Vagina (tissue), 2 donors: ENCODE data around the gene SLC66A2. TPM values are rescaled to one million over a fixed set of nuclear protein-coding genes. Genes with fewer than 3 reads are reported as not detected.

Source experiments
- DNase-seq, 2 donors: peaks; one replicate each; pipeline ENCODE4 v3.0.0-alpha.2; 2017; ENCODE audit errors: extremely low spot score in 2 of 2
- H3K27ac ChIP-seq: fragments of 200-600 bp; sonication (generic); one replicate; pipeline ENCODE4 v1.5.1; 2019
- H3K27me3 ChIP-seq: fragments of 200-600 bp; sonication (generic); one replicate; pipeline ENCODE4 v1.5.1; 2019
- H3K36me3 ChIP-seq, 2 donors: fragments of 200-600 bp; sonication (generic); one replicate each; pipeline ENCODE4 v1.5.1; 2017 to 2019
- H3K4me1 ChIP-seq: fragments of 200-600 bp; sonication (generic); one replicate; pipeline ENCODE4 v1.5.1; 2019
- H3K4me3 ChIP-seq, 2 donors: fragments of 200-600 bp; sonication (generic); 1 replicate in 1 of 2; 2 replicates in 1 of 2; pipeline ENCODE4 v1.5.1; 2016 to 2019
- H3K9me3 ChIP-seq: fragments of 200-600 bp; sonication (generic); one replicate; pipeline ENCODE4 v1.5.1; 2019
- CTCF ChIP-seq, 3 experiments: fragments of 450-650 bp in 2 of 3; fragments of 200-600 bp in 1 of 3; sonication (generic) in 1 of 3; IDR thresholded peaks; one replicate each; pipeline ENCODE4 v1.5.1; 2017 to 2019; ENCODE audit warnings: antibody characterized with exemption in 3 of 3, mild to moderate bottlenecking in 2 of 3, moderate library complexity in 2 of 3
- POLR2A ChIP-seq, 2 donors: fragments of 450-650 bp; IDR thresholded peaks; one replicate each; pipeline ENCODE4 v1.6.1; 2017; ENCODE audit warnings: antibody characterized with exemption in 2 of 2, mild to moderate bottlenecking in 2 of 2, moderate library complexity in 2 of 2
- POLR2AphosphoS5 ChIP-seq, 2 donors: sonication (generic); formaldehyde crosslinking; IDR thresholded peaks; one replicate each; pipeline ENCODE4 v1.9.0; 2017; ENCODE audit warnings: antibody characterized with exemption in 2 of 2, mild to moderate bottlenecking in 2 of 2, low read depth in 1 of 2; ENCODE audit not compliant: insufficient read depth in 1 of 2
- intact Hi-C: fragments of 100-400 bp; cut with DNase I; formaldehyde crosslinking; loops from one replicate; pipeline ENCODE4 v1.15.1; 2023
- total RNA-seq: library from RNA; depleted of rRNA; stranded (reverse); fragments of >200 nt; gene quantifications from one replicate; pipeline ENCODE4 v1.2.3, GENCODE V29; 2016

SLC66A2 gene
- total RNA-seq, 1 donor from 2014 or later, result 32.2 TPM

GRCh38 chr18:79938196-79938595 lies 13.3 kb downstream of the SLC66A2 start:
- intact Hi-C loops, result no loop called here
- DNase-seq, result no peak
- Histone ChIP-seq H3K27me3 (no peaks in the 10 kb centered on the region), H3K4me1 (peaks cover 30% of the 10 kb centered on the region), H3K9me3 (peaks cover 4% of the 10 kb centered on the region), H3K36me3 (peaks cover 0 to 44% of the 10 kb centered on the region in 2 donors), H3K27ac (no peak overlapping the region), H3K4me3 (no peak overlapping the region)
- TF ChIP-seq CTCF (IDR thresholded peaks at IDR 0.05), result no peak
- no peak for TF ChIP-seq POLR2A (IDR thresholded peaks at IDR 0.05)
- TF ChIP-seq POLR2AphosphoS5 (IDR thresholded peaks at IDR 0.05; ENCODE audit: insufficient read depth in 1 of 2, low read depth in 1 of 2), result no peak

- intact Hi-C loops, result no loop called here
- TF ChIP-seq POLR2AphosphoS5 (IDR thresholded peaks at IDR 0.05; ENCODE audit: insufficient read depth in 1 of 2, low read depth in 1 of 2) (no peak), CTCF (IDR thresholded peaks at IDR 0.05) (no peak), POLR2A (IDR thresholded peaks at IDR 0.05) (no peak)
- no peak overlapping the region for H3K27ac ChIP-seq
- no peaks in the 10 kb centered on the region for H3K27me3 ChIP-seq
- H3K9me3 ChIP-seq, result peaks cover 8% of the 10 kb centered on the region
- peaks cover 23% of the 10 kb centered on the region for H3K4me1 ChIP-seq
- peaks cover 0 to 44% of the 10 kb centered on the region in 2 donors for H3K36me3 ChIP-seq
- no peak overlapping the region for H3K4me3 ChIP-seq
- no peak for DNase-seq
Observed at GRCh38 chr18:79937103-79937860, 14.2 kb downstream of the SLC66A2 start.

- no peak for DNase-seq
- Histone ChIP-seq H3K36me3 (peaks cover 0 to 39% of the 10 kb centered on the region in 2 donors), H3K9me3 (peaks cover 12% of the 10 kb centered on the region), H3K4me3 (no peak overlapping the region), H3K4me1 (peaks cover 17% of the 10 kb centered on the region), H3K27ac (no peak overlapping the region), H3K27me3 (no peaks in the 10 kb centered on the region)
- intact Hi-C loops, result no loop called here
- TF ChIP-seq POLR2AphosphoS5 (IDR thresholded peaks at IDR 0.05; ENCODE audit: insufficient read depth in 1 of 2, low read depth in 1 of 2) (no peak), POLR2A (IDR thresholded peaks at IDR 0.05) (no peak), CTCF (IDR thresholded peaks at IDR 0.05) (no peak)
Observed at GRCh38 chr18:79936641-79937040, 14.8 kb downstream of the SLC66A2 start.

- H3K27me3 ChIP-seq, result no peaks in the 10 kb centered on the region
- peaks cover 0 to 32% of the 10 kb centered on the region in 2 donors for H3K36me3 ChIP-seq
- intact Hi-C loops, result no loop called here
- TF ChIP-seq CTCF (IDR thresholded peaks at IDR 0.05), result no peak
- TF ChIP-seq POLR2AphosphoS5 (IDR thresholded peaks at IDR 0.05; ENCODE audit: insufficient read depth in 1 of 2, low read depth in 1 of 2), result no peak
- TF ChIP-seq POLR2A (IDR thresholded peaks at IDR 0.05), result no peak
- peaks cover 9% of the 10 kb centered on the region for H3K4me1 ChIP-seq
- peaks cover 17% of the 10 kb centered on the region for H3K9me3 ChIP-seq
- H3K4me3 ChIP-seq, result no peak overlapping the region
- no peak overlapping the region for H3K27ac ChIP-seq
- DNase-seq, result no peak
Observed at GRCh38 chr18:79935925-79936324, 15.5 kb downstream of the SLC66A2 start.

GRCh38 chr18:79935499-79935898 lies 16.0 kb downstream of the SLC66A2 start:
- Histone ChIP-seq H3K36me3 (peaks cover 0 to 32% of the 10 kb centered on the region in 2 donors), H3K27ac (no peak overlapping the region), H3K4me3 (no peak overlapping the region), H3K9me3 (peaks cover 19% of the 10 kb centered on the region), H3K27me3 (no peaks in the 10 kb centered on the region), H3K4me1 (peaks cover 7% of the 10 kb centered on the region)
- DNase-seq, result no peak
- TF ChIP-seq CTCF (IDR thresholded peaks at IDR 0.05) (no peak), POLR2AphosphoS5 (IDR thresholded peaks at IDR 0.05; ENCODE audit: insufficient read depth in 1 of 2, low read depth in 1 of 2) (no peak), POLR2A (IDR thresholded peaks at IDR 0.05) (no peak)
- intact Hi-C loops, result no loop called here
